HG02610 (cell line): Measurements from ENCODE around the gene CRIP3.
"Not testable (repeated sequence)": the region's sequence is repeated elsewhere in the genome, so short reads cannot be mapped to it uniquely, and the experiment has no call there.

Experiments used
- ATAC-seq: cut with Tn5 transposase; IDR thresholded peaks from one replicate; pipeline ENCODE4 v1.9.1; 2021; ENCODE audit warnings: mild to moderate bottlenecking, moderate library complexity; ENCODE audit not compliant: unreplicated experiment

The CRIP3 gene

GRCh38 chr6:43307451-43308100 is 1.1 kb downstream of the CRIP3 start:
- no peak for ATAC-seq

- ATAC-seq, result no peak
Observed at GRCh38 chr6:43306086-43306485, 2.5 kb downstream of the CRIP3 start.

GRCh38 chr6:43304882-43305281 is 3.7 kb downstream of the CRIP3 start:
- ATAC-seq, result no peak

GRCh38 chr6:43304361-43304760 is 4.3 kb downstream of the CRIP3 start:
- no peak for ATAC-seq

GRCh38 chr6:43303751-43304331 is 4.8 kb downstream of the CRIP3 start:
- no peak for ATAC-seq

- not testable (repeated sequence) for ATAC-seq
Observed at GRCh38 chr6:43303006-43303405, 5.6 kb downstream of the CRIP3 start.

GRCh38 chr6:43302126-43302525 is 6.5 kb downstream of the CRIP3 start:
- ATAC-seq, result no peak

- no peak for ATAC-seq
Observed at GRCh38 chr6:43301081-43301870, 7.3 kb downstream of the CRIP3 start.

GRCh38 chr6:43299338-43300293 is 9.0 kb downstream of the CRIP3 start:
- ATAC-seq, result no peak

GRCh38 chr6:43298565-43299337 is 9.9 kb downstream of the CRIP3 start:
- no peak for ATAC-seq

GRCh38 chr6:43297644-43298564 is 10.7 kb downstream of the CRIP3 start, which contains the start of gene SLC22A7:
SLC22A7 (plus strand) TSS chr6:43298260; CDS start chr6:43298359, 99 bp downstream.
- ATAC-seq, result no peak

- ATAC-seq, result no peak
Observed at GRCh38 chr6:43296780-43297497, 11.7 kb downstream of the CRIP3 start.

GRCh38 chr6:43295456-43295855 is 13.2 kb downstream of the CRIP3 start:
- ATAC-seq, result no peak

- ATAC-seq, result no peak
Observed at GRCh38 chr6:43294536-43294935, 14.1 kb downstream of the CRIP3 start.

GRCh38 chr6:43293698-43294097 is 14.9 kb downstream of the CRIP3 start:
- no peak for ATAC-seq

GRCh38 chr6:43292763-43293318 is 15.8 kb downstream of the CRIP3 start:
- no peak for ATAC-seq

- ATAC-seq, result no peak
Observed at GRCh38 chr6:43292341-43292740, 16.3 kb downstream of the CRIP3 start.

- no peak for ATAC-seq
Observed at GRCh38 chr6:43291708-43292107, 16.9 kb downstream of the CRIP3 start.
